GM19372 (cell line): ENCODE results near the gene SLC13A1.

Source experiments
- ATAC-seq: cut with Tn5 transposase; IDR thresholded peaks from one replicate; pipeline ENCODE4 v1.9.1; 2021; ENCODE audit warnings: mild to moderate bottlenecking, low read depth, moderate library complexity; ENCODE audit not compliant: unreplicated experiment

The SLC13A1 gene

GRCh38 chr7:123198111-123198510 is 1.7 kb downstream of the SLC13A1 start:
- ATAC-seq, result no peak

GRCh38 chr7:123193235-123193634 is 6.5 kb downstream of the SLC13A1 start:
- ATAC-seq, result no peak

- ATAC-seq, result no peak
Observed at GRCh38 chr7:123191132-123191531, 8.6 kb downstream of the SLC13A1 start.

- ATAC-seq, result peak; percentile 87
Observed at GRCh38 chr7:123190109-123190831, 9.5 kb downstream of the SLC13A1 start.

GRCh38 chr7:123185756-123186155 is 14.0 kb downstream of the SLC13A1 start:
- no peak for ATAC-seq

- no peak for ATAC-seq
Observed at GRCh38 chr7:123184271-123184670, 15.5 kb downstream of the SLC13A1 start.

GRCh38 chr7:123183431-123183830 is 16.3 kb downstream of the SLC13A1 start:
- ATAC-seq, result no peak

- no peak for ATAC-seq
Observed at GRCh38 chr7:123177442-123177841, 22.3 kb downstream of the SLC13A1 start.

GRCh38 chr7:123170333-123171246 is 29.2 kb downstream of the SLC13A1 start:
- ATAC-seq, result no peak

GRCh38 chr7:123169065-123169464 is 30.7 kb downstream of the SLC13A1 start:
- ATAC-seq, result no peak

- ATAC-seq, result no peak
Observed at GRCh38 chr7:123157606-123158005, 42.2 kb downstream of the SLC13A1 start.

GRCh38 chr7:123155571-123155970 is 44.2 kb downstream of the SLC13A1 start:
- ATAC-seq, result no peak

- peak; percentile 99 for ATAC-seq
Observed at GRCh38 chr7:123154231-123154860, 45.4 kb downstream of the SLC13A1 start.

GRCh38 chr7:123151443-123151842 is 48.3 kb downstream of the SLC13A1 start:
- ATAC-seq, result no peak

GRCh38 chr7:123148813-123149212 is 51.0 kb downstream of the SLC13A1 start:
- ATAC-seq, result no peak

- no peak for ATAC-seq
Observed at GRCh38 chr7:123143252-123144006, 56.3 kb downstream of the SLC13A1 start.

GRCh38 chr7:123140561-123140960 is 59.2 kb downstream of the SLC13A1 start:
- ATAC-seq, result no peak

GRCh38 chr7:123135960-123136359 is 63.8 kb downstream of the SLC13A1 start:
- no peak for ATAC-seq

- ATAC-seq, result no peak
Observed at GRCh38 chr7:123133924-123134323, 65.8 kb downstream of the SLC13A1 start.

GRCh38 chr7:123131961-123132360 is 67.8 kb downstream of the SLC13A1 start:
- ATAC-seq, result no peak
